ENCODE results near the gene KRTAP5-1.
"Not testable (repeated sequence)": the region's sequence is repeated elsewhere in the genome, so short reads cannot be mapped to it uniquely, and the experiment has no call there.

KRTAP5-1 gene

GRCh38 chr11:1600626-1601025 lies 15.5 kb upstream of the KRTAP5-1 start:
- DNase-seq = no peak

- no peak for DNase-seq
Observed at GRCh38 chr11:1598816-1599215, 13.7 kb upstream of the KRTAP5-1 start.

GRCh38 chr11:1598406-1598805 lies 13.3 kb upstream of the KRTAP5-1 start:
- not testable (repeated sequence) for DNase-seq

GRCh38 chr11:1597994-1598380 lies 12.9 kb upstream of the KRTAP5-1 start, which contains the start of gene KRTAP5-2:
Gene KRTAP5-2, minus strand, starts transcription at chr11:1598294. Its CDS starts 44 bp downstream, at chr11:1598250.
- no peak for DNase-seq

GRCh38 chr11:1597331-1597993 lies 12.4 kb upstream of the KRTAP5-1 start:
- no peak for DNase-seq

GRCh38 chr11:1596576-1597121 lies 11.6 kb upstream of the KRTAP5-1 start:
- DNase-seq = not testable (repeated sequence)

DNA sequence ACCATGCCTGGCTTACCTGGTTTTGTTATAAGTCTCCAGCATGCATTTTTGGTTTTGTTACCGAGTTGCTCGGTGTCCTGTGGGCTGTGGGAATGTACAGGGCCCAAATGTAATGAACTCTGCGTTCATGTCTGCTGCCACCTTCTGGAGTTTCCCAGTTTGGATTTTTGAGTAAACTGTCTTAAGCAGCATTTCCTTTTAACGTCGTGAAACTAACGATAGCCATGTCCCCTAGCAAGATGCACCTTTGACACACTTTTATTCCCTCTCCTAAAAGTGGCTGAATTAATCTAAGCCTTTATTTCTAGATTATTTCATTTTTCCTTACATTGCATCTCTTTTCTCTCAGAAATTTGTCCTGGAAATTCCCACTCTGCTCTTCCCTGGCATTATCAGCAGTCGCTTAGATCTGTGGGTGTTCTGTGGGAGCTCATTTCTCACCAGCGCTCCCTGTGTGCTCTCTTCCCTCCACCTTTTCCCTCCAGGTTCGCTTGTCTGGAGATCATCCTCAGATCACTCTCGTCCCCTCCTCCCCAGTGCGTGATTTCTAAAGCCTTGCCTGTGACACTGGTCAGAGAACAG lies 11.0 kb upstream of the KRTAP5-1 start:
- DNase-seq = not testable (repeated sequence)

DNA sequence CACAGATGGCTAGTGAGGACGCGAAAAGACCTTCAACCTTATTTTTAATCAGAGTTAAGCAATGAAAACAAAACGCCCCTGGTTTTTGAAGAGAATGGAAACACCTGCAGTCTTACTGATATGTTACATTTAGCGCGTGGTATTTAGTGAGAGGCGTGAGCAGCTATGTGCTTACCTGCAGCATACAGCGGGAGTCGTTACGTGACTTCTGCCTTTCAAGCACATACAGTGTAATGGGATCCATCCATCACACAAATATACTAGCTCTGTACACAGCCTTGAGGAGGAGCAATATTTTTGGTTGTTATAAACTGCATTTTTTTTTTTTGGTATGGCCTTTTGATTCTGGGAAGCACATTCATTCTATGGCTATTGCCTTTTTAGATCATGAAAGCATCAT lies 7.5 kb upstream of the KRTAP5-1 start:
- no peak for DNase-seq

- DNase-seq = no peak
Observed at GRCh38 chr11:1589996-1590395, 4.9 kb upstream of the KRTAP5-1 start.

DNA sequence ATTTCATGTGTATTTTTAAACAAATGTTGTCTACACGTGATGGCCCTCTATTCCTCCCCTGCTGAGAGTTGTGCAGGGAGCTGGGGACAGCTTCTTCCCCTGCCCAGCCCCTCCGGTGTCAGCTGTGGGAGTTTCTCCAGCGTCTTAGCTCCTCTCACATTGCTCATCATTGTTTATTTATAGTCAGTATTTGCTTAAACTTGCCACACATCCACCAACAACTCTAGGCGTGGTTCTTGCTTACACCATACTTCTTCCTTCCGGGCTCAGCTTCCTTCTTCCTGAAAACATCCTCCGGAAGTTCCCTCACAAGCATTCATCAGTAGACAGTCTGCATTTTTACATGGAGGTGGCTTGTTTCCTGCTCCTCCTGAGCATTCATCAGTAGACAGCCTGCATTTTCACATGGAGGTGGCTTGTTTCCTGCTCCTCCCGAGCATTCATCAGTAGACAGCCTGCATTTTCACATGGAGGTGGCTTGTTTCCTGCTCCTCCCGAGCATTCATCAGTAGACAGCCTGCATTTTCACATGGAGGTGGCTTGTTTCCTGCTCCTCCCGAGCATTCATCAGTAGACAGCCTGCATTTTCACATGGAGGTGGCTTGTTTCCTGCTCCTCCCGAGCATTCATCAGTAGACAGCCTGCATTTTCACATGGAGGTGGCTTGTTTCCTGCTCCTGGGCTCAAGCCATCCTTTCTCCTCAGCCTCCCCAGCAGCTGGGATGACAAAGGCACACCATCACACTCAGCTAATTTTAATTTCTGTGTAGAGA lies 4.3 kb upstream of the KRTAP5-1 start:
- peak in 1 of 5 donors; percentile 81 for DNase-seq

DNA sequence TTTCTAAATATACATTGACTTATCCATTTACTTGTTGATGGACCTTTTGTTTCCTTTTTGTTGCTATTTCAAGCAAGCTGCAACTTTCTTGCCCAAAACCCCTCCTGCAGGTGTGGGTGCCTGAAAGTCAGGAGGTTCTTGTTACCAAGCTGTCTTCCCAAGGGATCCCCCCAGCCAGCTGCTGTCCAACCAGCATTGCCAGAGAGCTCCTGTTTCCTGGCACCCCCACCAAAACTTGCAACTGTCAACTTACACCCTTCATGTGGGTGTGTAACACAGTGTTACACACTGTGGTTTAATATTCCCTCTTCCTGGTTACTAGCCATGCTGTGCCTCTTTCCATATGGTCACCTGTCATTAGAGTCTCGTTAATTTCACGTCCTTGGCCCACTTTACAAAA lies 1.6 kb upstream of the KRTAP5-1 start:
- DNase-seq = no peak

DNA sequence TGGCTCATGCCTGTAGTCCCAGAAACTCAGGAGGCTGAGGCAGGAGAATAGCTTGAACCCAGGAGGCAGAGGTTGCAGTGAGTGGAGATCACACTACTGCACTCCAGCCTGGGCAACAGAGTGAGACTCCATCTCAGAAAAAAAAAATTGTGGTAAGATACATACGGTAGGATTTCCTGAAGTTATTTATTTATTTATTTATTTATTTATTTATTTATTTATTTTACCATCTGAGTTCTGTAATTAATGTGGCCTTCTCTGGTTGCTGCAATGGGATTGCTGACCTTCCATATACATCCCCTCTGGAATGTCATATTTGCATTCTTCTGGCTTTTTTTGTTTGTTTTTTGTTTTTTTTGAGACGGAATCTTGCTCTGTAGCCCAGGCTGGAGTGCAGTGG lies 2.2 kb downstream of the KRTAP5-1 start:
- not testable (repeated sequence) for DNase-seq

GRCh38 chr11:1581976-1582375 lies 3.1 kb downstream of the KRTAP5-1 start:
- no peak for DNase-seq

DNA sequence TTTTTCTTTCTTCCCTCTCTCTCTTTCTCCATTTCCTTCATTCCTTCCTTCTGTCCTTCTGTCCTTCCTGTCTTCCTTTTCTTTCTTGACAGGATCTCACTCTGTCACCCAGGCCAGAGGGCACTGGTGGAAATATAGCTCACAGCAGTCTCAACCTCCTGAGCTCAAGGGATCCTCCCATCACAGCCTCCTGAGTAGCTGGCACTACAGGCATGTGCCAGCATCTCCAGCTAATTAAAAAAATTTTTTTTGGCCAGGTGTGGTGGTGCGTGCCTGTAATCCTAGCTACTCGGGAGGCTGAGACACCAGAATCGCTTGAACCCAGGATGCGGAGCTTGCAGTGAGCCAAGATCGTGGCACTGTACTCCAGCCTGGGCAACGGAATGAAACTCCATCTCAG lies 8.3 kb downstream of the KRTAP5-1 start:
- DNase-seq = no peak

DNA sequence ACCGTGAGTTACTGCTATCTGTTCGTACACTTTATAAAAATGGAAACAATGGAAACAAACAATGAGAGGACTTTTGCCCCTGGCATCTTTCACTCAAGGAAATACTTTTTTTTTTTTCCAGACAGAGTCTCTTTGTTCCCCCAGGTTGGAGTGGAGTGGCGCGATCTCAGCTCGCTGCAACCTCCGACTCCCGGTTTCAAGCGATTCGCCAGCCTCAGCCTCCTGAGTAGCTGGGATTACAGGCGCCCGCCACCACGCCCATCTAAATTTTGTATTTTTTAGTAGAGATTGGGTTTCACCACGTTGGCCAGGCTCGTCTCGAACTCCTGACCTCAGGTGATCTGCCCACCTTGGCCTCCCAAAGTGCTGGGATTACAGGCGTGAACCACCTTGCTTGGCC lies 9.3 kb downstream of the KRTAP5-1 start:
- not testable (repeated sequence) for DNase-seq

DNA sequence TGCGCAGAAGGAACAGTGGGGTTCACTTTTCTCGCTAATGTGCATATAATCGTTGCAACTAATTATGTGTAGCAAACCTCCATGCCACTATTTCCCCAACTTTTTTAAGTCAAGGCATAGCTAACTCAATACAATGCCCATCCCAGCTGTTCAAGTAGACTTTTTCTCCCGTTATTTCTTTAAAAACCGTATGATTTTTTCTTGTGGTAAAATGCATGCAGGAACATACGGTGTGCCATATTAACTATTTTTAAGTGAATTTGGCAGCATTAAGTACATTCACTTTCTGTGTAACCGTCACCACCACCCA lies 10.2 kb downstream of the KRTAP5-1 start:
- DNase-seq = no peak

- peak; percentile 38 to 60 (median 52) for DNase-seq
Observed at GRCh38 chr11:1574238-1574932, 10.7 kb downstream of the KRTAP5-1 start.

DNA sequence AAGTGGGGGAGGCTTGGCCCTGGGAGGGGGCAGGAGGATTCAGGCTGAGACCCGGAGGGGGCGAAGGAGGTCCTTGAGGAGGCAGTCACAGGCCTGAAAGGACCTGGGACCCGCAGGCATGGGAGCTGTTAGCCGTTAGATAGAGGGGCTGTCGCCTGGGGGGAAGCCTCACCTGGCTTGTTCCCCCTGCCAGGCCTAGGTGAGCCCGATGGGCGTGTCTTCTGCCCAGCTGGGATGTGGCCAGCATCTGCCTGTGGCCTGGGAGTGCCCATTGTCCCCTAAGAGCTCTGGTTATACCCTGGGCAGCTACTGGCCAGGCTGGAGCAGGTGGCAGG lies 11.2 kb downstream of the KRTAP5-1 start:
- no peak for DNase-seq

DNA sequence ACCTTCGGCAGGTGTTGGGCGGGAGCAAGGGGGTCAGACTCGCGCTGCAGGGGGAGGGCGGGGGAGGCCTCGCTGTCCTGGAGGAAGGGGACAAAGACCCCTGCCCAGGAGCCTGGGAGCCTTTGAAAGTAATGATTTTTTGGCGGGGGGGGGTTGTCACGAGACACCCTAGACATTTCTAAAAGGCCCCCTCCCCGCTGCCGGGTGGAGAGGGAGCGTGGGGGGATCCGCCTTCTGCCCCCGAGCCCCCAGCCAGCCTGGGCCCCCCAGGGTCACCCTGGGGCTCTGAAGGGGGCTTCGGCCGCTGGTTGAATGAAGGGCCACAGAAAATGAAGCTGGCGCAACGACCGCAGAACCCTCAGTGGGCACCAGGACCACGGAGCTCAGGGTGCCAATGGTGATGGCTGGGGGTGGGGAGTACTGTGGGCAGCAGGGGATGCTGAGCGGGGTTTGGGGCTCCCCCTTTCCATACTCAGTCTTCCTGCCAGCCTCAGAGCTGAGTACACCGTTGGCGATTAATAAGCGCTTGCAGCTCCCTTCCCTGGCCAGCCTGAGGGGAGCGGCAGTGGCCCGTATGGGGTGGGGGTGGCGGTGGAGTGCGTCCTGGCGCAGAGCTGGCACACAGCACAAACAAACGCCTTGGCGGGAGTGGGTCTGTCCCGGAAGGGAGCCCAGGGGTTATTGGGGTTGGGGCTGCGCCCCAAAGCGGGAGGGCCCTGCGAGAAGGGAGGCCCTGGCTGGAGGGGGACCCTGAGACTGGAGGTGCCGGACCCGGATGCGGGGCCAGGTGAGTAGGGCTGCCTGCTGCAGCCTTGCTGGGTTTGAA lies 11.8 kb downstream of the KRTAP5-1 start:
- no peak for DNase-seq

GRCh38 chr11:1572197-1573076 lies 12.6 kb downstream of the KRTAP5-1 start, which contains the start of gene DUSP8:
Gene DUSP8, minus strand, starts transcription at chr11:1572271. Its CDS starts 6,445 bp downstream, at chr11:1565826.
- peak; percentile 90 to 98 (median 94) for DNase-seq

- DNase-seq = no peak
Observed at GRCh38 chr11:1571760-1572196, 13.3 kb downstream of the KRTAP5-1 start.

All from T-helper 1 cell (primary cell).